ENCODE data around the gene CELSR1.
"Not testable (repeated sequence)": the region's sequence is repeated elsewhere in the genome, so short reads cannot be mapped to it uniquely, and the experiment has no call there.

The CELSR1 gene

DNA sequence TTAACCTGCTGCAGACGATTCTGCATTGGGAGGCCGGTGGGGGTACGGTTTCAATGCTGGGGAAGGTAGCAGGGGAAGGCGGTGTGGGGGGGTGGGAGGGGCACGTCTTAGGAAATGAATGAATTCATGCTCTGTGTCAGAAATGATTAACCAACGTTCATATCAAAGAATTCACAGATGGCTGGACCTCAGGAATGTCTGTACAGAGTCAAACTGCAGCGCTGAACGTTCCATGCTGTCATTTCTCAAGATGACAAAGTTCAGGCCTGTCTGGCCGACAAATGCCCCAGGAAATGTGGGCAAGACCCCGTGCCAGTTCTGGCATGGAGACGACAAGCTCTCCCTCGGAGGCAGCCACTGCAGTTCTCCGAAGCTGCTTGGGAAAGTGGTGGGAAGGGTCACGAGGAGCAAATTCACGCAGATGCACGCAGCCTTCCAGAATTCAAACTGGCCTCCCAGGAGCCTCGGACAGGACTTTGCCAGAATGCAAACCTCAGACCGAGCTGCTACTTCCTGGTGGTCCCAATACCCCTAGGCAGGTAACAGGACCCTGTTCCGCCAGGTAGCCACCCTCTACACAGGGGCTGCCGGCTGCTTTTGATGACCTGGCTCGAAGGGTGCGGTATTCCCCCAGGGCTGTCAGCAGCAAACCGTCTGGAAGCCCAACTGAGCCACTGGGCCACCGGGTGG is 120.4 kb downstream of the CELSR1 start:
- DNase-seq (ENCODE audit: low spot score), result no peak

DNA sequence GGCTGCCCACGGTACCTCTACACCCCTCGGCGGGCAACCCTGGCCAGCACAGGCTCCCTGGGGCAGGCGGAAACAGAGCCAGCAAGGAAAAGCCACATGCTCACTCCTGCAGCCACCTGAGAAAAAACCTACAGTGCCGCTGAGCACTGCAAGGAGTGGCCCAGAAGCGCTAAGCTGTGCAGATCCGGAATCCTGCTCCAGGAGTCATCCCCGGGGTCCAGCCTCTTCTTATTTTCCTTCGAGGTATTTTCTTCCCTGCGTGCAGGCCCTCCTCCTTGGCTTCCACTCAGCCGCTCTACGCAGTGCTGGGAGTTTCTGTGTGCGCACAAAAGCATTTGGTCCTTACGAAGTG is 120.9 kb downstream of the CELSR1 start:
- no peak for DNase-seq (ENCODE audit: low spot score)

DNA sequence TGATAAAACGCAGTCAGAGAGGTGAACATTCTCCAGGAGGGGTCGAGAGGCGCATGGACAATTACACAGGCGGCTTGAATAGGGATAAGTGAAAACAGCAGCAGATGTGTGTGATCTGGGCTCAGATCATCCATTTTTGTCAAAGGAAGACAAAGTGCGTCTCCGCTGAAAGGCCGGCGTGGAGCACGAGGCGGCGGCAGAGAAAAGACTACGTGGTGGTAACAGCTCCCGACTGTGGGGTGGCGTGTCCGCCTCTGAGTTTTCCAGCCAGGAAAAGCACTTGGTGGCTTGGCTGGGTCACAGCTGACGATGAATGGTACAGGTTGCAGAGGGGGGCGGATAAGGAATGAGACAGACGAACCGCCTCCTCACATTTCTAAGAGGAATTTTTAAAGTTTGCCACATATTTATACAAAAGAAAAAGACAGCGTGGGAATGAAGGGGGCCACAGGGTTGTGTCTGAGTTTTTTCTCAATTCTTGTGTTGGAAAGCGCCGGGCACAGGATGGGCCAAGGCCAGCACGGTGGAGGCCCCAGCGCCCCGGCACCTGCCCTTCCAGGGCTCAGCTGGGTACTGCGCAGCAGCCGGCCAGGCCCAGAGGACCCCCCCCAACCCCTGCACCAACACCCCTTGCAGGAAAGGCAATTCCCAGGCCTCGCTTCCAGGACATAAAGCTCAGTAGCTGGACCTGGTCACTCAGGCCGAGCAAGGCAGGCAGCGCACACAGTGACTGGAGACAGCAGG is 121.5 kb downstream of the CELSR1 start:
- no peak for DNase-seq (ENCODE audit: low spot score)

DNA sequence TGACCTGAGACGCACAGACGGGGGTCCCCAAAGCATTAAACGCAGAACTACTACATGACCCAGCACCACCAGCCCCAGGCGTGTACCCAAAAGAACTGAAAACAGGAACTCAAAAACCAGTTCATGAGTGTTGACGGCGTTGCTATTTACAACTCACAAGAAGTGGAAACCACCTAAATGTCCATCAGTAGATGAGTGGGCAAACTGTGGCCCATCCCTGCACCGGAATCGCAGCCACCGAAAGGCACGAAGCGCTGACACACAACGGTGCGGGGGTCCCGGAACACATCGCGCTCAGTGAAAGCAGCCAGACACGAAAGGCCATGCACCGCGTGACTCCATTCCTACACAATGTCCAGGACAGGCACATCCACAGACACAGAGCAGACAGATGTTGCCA is 122.7 kb downstream of the CELSR1 start:
- no peak for DNase-seq (ENCODE audit: low spot score)

DNA sequence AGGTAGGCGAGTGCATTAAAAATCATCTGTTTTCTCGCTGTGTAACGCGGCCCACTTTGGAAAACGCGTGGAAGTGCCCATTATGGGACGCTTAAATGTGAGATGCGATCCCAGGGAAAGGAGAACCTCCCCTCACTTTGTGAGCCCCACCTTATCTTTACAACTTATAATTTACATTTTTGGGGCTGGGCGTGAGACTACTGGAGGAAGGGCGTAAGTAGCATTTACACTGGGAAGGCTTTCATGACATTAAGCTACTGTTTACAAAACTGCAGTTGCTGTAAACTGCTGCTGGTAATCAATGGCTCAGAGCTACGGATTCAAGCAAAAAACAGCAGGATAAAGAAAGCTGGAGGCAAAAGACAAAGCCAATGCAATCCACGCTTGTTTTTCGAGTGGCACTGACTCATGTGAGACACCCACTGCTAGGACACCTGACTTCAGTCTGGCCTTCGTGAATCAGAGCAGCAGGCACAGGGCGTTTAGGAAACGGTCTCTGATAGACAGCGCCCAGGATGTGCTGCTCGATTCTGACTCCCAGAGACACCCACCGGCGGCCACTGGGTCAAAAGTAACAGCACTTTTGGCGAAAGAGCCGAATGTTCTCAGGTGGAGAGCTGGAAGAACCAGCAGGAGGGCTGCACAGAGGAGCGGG is 123.6 kb downstream of the CELSR1 start:
- DNase-seq (ENCODE audit: low spot score), result no peak

DNA sequence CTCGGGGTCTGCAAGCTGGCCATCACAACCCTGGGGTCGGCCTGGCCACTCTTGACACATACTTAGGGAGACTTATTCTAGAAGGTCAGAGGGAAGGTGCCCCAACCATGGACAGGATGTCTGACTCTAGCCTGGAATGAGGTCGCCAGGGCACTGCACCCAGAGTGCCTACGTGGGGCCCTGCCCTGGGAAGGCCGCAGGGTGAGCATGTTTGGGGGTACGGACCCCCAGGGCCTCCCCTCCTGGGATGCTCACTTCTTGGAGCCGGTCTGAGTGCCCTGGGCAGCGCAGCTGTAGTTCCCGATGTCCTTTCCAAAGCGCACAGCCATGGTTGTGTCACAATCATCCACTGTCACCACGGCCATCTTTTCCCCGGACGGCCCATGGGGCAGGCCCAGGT is 126.1 kb downstream of the CELSR1 start:
- no peak for DNase-seq (ENCODE audit: low spot score)

DNA sequence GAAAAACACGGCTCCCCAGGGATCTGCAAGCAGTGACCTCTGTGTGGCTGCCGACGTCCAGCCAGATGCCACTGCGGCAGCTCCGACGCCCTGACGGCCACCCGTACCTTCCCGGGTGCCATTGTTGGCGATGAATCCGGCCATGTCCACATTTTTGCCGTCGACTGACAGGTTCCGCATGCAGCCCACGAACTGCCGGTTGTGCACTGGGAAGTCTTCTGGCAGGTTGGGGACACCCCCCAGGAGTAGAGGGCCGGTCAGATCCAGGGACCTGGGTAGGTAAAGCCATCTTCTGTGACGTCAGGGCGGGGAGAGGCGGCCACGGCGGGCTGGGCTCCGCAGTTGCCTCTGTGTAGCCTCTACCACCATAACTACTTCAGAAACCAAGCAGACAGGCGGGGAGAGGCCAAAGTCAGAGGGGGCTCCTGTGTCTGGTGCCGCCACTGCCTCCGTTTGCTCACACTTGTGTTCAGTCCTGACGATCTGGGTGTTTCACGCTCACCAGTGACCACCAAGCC is 127.1 kb downstream of the CELSR1 start:
- no peak for DNase-seq (ENCODE audit: low spot score)

DNA sequence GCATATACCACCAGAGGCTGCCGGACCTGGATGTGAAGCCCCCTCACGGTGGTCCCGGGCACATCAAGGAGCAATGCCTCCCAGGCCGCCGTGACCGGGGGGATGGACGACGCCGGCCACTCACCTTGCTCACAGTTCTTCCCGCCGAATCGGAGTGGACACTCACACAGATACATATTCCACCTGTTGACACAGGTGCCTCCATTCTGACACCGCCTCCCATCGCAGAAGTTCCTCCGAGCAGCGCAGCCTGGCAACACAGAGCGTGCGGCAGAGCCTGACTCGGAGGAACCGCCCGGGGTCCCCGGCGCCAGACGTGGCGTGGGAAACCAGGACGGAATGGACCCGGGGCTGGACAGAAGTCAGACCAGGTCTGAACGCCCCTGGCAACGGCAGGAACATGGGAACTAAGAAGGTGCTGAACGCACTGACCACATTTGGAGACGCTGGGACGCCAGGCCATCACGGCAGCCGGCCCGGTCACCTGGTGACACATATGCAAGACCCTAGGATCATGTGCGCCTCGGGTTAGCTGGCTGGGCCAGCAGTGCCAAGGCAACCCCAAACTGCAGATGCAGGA is 127.7 kb downstream of the CELSR1 start:
- no peak for DNase-seq (ENCODE audit: low spot score)

DNA sequence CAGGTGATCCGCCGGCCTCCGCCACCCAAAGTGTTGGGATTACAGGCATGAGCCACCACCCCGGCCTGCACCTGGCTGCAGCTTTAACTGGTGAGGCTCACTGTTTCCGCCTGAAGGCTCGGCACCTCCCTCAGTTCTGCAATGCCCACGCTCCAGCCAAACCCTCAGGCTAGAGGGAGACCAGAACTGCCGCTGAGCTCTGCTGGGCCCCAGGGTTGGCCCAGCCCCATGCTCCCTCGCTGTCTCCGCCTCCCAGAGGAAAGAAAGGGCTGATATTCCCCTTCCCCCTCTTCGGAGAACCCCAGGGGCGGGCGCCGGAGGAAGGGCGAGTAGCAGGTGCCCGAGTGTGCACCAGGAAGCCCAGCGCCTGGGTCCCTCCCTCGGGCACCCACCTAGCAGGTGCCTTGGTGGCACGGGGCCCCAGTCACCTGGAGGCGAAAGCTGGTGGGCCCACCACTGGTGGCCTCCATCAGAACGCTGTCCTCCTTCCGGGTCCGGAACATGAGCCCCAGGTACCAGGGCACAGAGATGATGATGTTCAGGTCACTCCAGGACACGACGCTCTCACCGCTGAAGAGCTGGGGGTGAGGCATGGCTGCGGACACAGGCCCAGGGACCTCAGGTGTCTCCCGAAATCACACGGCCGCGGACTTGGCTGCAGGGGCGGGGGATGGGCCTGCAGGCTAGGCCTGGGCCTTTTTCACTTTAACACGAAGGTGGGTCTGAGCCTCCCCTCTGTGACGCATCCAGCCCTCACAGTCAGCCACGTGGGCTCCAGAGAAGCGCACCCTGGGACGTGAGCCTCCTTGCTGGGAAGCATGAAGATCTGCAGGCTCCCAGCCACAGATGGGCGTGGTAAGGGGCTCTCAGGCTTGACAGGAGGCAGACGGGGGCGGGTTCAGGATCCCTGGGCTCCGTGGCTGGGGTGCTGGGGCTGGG is 128.6 kb downstream of the CELSR1 start:
- DNase-seq (ENCODE audit: low spot score), result no peak

DNA sequence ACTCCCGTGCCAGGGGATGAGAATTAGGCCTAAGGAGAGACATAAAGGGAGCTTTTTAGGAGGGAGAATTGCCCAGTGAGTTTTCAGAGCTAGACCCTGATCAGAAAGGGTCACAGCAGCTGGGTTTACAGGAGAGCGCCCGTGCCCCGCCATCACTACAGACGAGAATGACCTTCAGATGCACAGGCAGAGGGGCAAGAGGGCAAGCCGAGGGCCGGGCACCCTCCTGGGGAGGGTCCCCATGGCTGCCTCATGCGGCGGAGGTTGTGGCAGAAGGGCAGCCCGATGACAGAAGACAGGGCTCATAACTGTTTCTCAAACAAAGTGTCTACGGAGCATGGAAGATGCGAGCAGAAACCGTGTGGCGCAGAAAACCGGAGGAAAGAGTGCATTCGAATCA is 129.7 kb downstream of the CELSR1 start:
- no peak for DNase-seq (ENCODE audit: low spot score)

DNA sequence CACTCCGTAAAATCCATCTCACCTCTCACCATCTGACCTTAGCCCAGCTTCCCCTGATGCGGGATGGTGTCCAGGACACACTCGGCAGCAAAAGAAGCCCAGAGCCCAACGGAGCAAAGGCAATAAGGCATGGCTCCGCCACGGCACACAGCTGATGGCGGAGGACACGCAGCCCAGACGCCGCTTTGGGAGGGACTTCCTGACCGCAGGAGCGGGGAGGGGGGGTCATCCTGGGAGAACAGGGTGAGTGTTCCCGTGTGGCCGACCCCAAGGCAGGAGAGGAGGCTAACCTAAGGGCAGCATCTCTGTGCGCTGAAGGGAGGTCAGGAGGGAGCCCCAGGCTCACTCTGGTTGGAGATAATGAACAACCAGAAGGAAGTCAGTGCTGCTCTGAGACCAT is 130.6 kb downstream of the CELSR1 start:
- DNase-seq (ENCODE audit: low spot score), result no peak

DNA sequence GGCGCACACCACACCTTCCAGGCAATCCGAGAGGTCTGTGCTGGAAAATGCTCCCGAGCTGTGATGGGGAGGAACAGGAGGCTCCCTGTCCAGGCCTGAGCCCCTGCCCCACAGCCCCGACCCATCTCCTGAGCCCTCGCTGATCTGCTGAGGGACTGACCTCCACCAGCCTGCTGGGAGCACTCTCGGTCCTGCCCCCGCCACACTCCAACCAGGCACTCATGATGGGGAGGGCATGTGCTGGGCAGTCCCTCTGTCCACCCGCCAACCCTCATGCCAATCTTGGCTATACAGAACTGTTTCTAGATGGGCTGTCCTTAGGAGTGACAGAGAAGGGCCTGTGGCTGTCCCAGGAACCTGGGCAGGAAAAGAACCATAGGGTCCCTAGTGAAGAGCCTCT is 131.1 kb downstream of the CELSR1 start:
- no peak for DNase-seq (ENCODE audit: low spot score)

DNA sequence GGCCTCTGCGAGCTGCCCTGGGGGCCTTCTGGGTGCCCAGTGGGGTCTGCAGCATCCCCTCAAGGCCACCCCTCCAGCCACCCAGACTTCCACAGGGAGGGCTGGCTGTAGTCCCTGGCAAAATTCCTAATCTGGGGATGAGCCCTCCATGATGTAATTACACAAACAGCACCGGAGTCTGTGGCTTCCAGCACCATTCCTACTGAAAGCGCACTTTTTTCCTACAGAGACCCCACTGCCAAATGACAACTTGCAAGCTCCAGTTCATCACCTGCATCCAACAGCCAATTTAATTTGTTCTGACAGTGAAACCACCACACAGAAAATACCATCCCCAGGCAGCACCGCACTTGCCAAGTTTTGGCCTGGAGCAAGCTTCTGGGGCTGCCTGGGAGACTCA is 131.5 kb downstream of the CELSR1 start:
- DNase-seq (ENCODE audit: low spot score), result no peak

DNA sequence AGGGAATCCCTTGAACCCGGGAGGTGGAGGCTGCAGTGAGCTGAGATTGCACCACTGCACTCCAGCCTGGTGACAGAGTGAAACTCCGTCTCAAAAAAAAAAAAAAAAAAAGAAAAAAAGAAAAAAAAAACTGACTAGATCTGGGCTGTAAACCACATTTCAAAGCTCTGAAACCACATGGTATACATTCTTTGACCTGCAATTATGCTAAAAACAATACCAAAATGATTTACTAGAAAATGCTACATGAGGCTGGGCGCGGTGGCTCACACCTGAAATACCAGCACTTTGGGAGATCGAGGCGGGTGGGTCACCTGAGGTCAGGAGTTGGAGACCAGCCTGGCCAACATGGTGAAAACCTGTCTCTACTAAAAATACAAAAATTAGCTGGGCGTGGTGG is 133.5 kb downstream of the CELSR1 start:
- DNase-seq (ENCODE audit: low spot score), result not testable (repeated sequence)

DNA sequence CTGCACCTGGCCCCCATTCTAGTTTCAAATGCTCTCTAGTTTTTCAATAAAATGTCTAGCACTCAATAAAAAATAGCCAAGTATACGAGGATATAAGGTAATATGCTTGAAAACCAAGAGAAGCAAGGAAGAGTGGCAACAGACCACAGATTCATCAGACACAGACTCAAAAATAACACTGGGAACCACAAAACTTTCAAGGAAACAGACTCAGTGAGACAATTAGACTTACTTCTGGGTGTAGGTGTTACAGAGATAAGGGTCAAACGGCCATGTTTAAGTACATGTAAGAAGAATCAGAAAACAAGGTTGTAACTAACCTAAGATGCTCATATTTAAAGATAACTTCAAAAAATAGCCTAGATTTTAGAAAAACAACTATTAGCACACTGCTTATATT is 134.9 kb downstream of the CELSR1 start:
- no peak for DNase-seq (ENCODE audit: low spot score)

DNA sequence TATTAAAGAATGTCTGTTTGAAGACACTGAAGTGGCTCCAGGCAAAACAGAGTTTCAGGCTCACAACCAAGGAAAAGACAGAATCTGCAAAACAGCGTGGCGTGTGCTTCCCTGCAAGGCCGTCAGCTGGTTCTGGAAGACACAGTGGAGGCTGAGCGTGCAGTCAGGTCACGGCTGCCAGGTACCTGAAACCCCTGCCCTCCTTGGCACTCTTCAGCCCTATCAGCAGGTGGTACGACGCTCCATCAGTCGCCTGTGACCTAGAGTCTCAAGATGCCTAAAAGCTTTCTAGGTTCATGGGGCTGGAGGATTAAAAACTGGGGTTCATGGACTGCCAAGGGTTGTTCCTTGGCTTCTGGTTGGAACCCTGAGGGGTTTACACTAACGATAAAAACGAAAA is 136.1 kb downstream of the CELSR1 start:
- DNase-seq (ENCODE audit: low spot score), result no peak

DNA sequence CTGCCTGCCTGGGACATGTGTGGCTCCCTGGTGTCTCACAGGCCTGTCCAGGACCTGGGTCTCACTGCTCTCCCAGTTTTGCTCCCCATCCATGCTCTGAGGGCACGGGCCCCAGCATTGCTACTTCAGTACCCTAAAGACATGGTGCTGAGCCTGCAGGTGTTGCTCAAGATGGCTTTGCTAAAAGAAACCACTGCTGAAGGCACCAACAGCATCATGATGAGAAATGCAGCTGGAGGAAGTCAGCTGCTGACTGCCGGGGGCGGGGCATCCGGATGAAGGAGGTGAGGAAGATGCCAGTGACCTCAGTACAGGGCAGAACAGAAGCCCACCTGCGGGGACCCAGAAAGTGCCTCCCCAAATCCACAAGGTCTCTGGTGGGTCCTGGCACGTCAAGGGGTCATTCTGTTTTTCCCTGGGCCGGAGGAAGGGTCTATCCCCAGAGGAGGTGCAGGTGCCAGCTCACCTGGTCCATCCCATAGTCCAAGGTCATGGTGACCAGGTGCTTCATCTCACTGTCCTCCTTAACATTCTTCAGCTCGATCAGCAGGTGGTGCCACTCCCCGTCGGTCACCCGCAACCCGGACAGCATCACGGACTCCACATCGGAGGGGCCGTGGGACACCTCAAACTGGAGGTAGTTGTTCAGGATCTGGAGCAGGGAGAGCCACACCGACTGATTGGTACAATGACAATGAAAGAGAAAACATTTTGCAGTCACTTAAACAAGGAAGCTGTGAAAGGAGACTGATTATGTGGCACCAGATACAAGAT is 138.0 kb downstream of the CELSR1 start:
- DNase-seq (ENCODE audit: low spot score), result no peak

DNA sequence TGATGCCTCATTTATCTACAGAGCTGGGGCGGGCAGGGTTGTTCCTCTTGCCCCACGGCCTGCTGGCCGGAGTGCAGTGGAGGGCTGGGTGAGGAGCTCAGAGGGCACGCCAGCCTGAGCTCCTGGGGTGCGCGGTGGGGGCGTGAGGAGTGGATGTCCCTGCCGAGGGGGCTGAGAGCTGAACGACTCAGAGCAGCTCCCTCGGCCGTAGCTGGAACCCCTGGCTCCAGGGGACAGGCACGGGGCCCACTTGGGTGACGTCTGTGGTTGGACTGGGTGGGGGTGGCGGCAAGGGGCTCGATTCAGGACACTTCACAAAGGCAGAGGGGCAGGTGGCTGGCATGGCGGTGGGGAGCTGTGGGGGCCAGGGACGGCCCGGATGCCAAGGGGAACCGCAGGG is 139.5 kb downstream of the CELSR1 start:
- DNase-seq (ENCODE audit: low spot score), result no peak

DNA sequence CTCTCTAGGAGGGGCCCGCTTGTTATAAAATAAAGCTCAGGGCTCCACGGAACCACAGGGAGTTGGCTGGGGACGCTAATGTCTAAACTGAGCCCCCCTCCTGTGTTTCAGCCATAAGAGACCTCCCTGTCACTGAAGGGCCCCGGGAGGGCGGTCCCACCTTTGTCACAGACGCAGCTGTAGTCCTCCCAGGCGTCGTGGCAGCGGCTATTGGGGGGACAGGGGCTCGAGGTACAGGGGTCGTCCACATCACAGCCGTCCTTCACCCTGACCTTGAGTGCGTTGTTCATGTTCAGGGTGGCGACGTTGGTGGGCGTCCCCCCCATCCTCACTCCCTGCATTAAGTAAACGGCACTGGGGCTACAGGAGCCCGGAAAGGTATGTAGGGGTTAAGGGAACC is 139.9 kb downstream of the CELSR1 start:
- no peak for DNase-seq (ENCODE audit: low spot score)

DNA sequence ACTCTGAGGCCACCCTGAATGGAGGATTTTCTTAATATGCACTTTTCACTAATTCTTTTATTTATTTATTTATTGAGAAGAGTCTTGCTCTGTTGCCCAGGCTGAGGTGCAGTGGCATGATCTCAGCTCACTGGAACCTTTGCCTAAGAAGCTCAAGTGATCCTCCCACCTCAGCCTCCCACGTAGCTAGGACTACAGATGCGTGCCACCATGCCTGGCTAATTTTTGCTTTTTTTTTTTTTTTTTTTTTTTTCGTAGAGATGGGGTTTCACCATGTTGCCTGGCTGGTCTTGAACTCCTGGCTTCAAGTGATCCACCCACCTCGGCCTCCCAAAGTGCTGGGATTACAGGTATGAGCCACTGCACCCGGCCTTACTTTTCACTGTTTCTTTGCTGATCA is 140.4 kb downstream of the CELSR1 start:
- not testable (repeated sequence) for DNase-seq (ENCODE audit: low spot score)

DNA sequence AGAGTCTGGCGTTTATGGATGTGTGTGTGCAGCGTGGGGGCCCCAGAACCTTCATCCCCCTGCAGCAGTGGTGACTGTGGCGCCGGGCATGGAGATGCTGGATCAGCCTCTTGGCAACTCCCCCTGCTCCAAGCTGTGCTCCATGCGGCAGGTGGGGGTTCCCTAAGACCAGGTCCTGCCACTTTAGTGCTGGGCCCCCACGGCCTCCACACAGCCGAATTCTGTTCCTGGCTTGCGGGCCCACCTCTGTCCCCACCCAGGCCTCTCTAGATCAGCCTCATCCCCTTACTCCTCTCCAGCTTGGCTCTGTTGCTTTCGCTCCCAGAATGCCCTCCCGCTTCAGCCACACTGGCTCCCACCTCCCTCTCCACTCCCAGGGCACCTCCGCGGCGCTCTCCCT is 142.3 kb downstream of the CELSR1 start:
- no peak for DNase-seq (ENCODE audit: low spot score)

Measured in SW480 (cell line).